Activated effector memory CD4-positive, alpha-beta T cell treated with Interleukin-2 at 50 U/mL for 16 hours (primary cell): ENCODE results near the gene ADH1B.
"Not testable (repeated sequence)": the region's sequence is repeated elsewhere in the genome, so short reads cannot be mapped to it uniquely, and the experiment has no call there.

Experiments
- DNase-seq: peaks from one replicate; pipeline ENCODE4 v3.0.0-alpha.2; 2020

Gene ADH1B

DNA sequence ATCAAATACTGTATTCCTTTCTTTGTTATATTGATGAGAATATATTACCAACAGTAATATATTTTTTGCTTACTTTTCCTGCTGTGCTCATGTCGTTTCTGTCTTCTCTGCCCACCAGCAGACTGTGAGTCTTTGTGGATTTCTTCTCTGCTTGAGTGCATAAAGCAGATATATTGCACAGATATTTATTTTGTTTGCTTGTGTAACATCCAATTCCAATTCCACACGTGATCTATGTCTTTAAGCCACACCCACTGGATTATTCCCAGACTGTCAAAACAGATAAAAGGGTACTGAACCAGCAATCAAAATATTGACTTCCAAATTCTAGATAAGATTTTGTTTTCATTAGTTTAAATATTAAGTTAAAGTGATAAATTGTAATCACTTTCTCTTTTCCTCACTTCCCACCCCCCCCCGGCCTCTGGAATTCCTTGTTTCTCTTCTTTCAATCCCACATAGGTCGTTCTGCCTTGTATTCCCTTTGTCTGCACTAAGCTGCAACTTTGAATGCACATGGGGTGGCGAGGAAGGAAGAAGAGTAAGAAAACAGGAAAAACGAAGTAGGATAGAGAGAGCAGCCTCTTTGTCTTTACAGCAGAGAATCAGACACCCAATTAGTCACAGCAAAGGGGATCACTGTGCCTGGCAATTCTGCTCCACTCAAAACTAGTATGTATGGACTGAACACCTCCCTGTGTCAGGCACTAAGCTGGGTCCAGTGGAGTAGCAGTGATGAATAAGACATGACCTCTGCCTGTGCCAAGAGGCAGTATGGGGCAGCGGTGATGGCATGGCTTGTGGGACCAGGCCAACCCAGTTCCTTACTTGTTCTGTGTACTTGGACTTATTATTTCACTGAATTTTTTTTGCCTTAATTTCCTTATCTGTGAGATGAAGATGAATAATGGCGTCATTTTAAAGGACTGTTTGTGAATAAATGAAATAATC, at the start of gene ADH1B:
ADH1B (minus strand) TSS at position 161 of the 951 bp plus-strand sequence; CDS start at position 91, 70 bp downstream.
- no peak for DNase-seq

DNA sequence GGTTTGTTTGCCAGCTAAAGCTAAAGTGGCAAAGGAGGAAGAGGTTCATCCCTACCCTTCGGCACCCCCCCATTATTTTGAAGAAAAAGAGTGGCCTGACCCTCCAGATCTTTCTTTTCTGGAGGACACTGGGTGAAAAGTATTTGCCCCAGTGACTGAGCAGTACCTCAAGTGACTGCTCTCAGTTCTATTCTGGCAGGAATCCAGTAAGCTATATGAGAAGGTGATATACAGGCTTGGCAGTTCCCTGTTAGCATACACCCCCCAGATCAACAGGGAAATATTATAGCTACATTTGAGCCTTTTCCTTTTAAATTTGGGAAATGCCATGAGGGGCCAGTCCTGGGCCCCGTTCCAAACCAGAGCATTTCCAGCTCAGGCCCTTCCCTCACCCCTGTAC, 46.6 kb upstream of the ADH1B start:
- not testable (repeated sequence) for DNase-seq

DNA sequence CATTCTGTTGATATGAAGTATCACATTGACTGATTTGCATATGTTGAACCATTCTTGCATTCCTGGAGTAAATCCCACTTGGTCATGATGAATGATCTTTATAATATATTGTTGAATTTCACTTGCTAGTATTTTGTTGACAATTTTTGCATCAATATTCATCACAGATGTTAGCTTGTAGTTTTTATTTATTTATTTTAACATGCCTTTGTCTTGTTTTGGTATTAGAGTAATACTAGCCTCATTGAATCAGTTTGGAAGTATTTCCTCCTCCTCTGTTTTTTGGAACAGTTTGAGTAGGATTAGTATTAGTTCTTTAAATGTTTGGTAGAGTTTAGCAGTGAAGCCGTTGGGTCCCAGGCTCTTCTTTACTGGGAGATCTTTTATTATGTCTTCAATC, 45.3 kb upstream of the ADH1B start:
- no peak for DNase-seq

DNA sequence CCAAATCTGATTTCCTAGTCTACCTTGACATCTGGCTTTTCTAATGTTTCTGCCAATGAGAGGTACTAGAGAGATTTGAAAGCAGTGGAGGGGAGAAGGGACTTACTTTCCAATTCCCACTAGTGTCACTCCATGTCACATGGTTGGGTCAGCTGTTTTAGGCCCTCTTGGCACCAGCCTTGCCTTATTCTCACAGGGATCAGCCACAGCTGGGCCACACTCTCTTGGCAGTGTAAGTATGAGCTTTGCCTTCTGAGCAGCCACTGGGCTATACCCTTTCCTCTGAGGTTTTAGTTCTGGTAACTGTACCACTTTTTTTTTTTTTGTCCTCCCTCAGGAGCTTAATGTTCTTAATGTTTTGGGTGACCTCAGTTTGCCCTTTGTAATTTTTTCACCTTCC, 41.6 kb upstream of the ADH1B start:
- no peak for DNase-seq

DNA sequence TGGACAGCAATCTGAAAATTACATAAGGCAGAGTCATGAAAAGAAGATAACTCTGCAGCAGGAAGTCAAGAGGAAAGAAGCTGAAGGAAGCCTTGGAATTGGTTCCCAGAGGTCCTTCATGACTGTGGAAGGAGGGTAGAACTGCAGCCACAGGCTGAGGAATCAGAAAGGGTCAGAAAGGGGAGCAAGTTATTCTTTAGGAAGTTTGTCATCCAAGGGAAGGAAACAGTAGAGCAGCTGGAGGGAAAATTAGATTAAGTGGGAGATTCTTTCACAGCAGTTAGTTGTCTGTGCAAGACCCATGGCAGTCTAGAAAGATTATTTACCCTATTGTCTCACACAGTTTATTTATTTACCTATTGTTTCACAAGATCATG, 40.7 kb upstream of the ADH1B start:
- no peak for DNase-seq

DNA sequence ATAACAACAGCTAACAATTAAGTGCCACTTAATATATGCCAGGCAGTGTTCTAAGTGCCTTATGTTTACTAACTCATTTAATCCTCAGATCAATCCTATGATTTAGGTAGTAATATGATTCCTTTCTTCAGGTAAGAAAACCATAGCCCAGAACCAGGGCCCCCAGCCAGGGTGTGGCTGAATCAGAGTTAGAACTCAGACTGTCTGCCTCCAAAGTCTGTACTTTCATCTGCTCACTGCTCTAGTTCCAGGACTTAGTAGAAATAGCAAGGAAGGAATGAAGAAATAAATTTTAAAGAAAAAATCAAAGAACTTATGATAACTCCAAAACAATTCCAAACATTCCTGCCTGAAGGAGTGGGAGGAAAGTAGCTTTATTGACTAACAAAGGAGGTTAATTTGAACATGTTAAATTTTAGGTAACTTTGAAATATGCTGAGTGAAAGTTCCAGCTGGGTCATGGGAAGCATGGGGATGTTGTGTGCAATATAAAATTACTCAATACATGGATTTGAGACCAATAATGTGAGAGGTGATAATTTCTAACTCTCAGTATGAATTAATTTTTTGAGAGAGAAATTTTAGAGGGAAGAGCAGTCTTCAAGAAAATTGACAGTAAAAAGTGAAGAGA, 40.2 kb upstream of the ADH1B start:
- no peak for DNase-seq

DNA sequence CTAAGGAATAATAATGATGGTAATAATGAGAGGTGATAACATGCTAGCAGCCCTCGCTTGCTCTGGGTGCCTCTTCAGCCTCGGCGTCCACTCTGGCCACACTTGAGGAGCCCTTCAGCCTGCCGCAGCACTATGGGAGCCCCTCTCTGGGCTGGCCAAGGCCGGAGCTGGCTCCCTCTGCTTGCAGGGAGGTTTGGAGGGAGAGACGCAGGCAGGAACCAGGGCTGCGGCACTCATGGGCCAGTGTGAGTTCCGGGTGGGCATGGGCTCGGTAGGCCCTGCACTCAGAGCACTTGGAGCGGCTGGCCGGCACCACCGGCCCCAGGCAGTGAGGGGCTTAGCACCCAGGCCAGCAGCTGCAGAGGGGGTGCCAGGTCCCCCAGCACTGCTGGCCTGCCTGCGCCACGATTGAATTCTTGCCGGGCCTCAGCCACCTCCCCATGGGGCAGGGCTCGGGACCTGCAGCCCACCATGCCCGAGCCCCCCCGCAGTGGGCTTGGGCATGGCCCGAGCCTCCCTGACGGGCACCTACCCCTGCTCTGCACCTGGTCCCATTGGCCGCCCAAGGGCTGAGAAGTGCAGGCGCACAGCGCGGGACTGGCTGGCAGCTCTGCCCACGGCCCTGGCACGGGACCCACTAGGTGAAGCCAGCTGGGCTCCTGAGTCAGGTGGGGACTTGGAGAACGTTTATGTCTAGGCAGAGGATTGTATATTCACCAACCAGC, 38.4 kb upstream of the ADH1B start:
- DNase-seq, result no peak

DNA sequence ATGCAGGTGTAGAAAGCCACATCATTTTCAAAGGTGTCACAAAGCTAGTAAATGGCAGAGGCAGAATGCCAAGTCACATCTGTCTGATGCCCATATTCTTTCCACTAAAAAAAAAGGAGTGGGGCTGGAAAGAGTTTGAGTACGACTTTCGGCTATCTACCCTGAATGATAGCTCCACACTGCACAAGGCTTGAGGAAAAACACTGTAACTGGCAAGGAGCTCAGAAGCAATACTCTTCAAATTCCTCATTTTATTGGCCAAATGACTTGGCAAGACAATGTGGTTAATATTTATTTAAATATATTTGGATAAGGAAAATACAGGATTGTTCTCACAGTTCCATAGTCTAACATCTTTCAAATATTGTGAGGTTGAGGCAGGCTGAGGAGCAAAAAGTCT, 36.7 kb upstream of the ADH1B start:
- no peak for DNase-seq

DNA sequence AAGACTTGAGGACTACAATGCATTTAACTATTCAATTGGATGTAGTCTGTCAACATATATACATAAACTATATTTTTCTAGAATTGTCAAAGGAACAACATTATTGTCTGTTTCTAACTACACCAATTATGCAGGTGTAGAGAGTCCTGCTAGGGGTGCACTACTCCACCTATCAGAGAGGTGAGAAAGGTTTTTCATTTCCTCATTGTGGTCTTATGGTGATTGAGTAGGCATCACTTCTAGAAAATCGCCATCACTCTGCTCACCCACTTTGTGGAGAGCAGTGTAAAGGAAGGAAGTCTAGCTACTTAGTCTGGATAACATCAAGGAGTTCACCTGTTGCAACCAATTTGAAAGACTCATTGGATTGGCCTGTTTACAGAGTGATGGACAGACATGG, 35.8 kb upstream of the ADH1B start:
- DNase-seq, result no peak

DNA sequence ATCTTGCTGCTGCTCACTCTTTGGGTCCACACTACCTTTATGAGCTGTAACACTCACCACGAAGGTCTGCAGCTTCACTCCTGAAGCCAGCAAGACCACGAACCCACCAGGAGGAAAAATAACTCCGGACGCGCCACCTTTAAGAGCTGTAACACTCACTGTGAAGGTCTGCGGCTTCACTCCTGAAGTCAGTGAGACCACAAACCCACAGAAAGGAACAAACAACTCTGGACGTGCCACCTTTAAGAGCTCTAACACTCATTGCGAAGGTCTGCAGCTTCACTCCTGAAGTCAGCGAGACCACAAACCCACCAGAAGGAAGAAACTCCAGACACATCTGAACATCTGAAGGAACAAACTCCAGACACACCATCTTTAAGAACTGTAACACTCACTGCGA, 34.9 kb upstream of the ADH1B start:
- DNase-seq, result not testable (repeated sequence)

DNA sequence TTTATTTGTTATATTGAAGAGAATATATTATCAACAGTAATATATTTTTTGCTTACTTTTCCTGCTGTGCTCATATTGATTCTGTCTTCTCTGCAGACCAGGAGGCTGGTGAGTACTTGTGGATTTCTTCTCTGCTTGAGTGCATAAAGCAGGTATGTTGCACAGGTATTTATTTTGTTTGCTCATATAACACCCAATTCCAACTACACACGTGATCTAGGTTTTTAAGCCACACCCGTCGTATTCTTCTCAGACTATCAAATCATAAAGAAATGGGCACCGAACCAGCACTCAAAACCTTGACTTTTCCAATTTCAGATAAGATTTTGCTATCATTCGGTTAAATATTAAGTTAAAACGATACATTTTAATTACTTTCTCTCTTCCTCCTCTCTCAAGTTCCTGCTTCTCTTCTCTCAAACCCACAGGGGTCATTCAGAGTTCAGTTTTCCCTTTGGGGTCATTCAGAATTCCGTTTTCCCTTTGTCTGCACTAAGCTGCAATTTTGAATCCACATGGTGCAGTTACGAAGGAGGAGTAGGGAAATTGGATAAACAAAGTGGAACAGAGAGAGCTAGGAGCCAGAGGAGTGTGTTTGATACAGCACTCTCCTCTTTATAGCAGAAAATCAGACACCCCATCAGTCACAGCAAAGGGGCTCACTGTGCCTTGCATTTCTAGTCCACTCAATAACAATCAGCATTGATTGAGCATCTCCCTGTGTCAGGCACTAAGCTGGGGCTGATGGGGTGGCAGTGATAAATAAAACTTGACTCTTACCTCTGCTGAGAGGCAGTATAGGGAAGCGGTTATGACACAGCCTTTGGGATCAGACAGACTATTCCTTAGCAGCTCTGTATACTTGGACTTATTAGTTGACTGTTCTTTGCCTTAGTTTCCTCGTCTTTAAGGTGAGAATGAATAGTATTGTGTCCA, 31.7 kb upstream of the ADH1B start, which contains the start of gene ADH1C:
ADH1C (minus strand) TSS at position 145 of the 936 bp plus-strand sequence; CDS start at position 74, 71 bp downstream.
- no peak for DNase-seq

DNA sequence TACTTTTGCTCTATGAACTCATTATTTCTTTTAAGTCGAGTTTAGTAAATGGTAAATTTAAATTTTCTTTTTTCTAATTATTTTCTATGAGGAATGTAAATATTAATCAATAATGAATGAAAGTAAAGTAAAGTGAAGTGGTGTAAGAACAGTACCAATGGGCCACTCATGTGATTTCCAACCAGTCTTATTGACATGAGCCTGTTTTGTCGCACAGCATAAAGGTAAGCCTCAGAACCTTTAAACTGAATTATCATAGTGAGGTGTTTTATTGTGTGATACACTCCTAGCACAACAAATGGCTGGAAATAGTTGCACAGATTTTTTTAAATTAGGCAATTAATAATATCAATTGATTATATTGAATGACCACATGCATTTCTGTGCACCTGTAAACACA, 30.3 kb upstream of the ADH1B start:
- DNase-seq, result no peak

DNA sequence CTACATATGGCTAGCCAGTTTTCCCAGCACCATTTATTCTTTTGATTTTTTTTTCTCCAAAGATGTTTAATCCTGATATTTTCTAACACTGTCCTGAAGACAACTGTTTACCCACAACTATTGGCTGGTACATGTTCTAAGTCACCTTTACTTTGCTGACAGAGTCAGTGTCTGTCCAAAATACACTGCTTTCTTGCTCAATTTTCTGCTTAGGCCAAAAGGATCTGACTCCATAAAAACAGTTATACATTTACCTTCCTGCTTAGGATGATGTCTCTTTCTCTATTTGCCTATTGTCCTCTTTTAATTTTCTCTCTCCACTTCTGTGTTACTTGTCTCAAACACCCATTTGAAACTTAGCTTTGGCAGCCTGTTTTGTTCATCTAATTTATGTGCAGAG, 28.1 kb upstream of the ADH1B start:
- DNase-seq, result no peak

DNA sequence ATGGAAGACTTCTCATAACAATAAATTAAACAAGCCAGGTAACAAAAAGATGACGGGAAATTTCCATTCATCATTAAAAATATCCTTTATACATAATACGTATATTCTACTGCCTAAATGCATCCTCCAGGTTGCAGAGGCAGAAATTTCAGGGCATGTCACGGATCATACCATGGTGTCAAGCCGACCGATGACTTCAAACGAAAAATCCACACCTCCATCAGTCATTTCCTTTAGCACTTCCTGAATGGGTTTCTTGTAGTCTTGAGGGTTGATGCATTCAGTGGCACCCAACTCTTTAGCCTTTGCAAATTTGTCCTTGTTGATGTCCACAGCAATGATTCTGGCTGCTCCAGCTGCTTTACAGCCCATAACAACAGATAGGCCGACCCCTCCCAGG, 21.4 kb upstream of the ADH1B start:
- not testable (repeated sequence) for DNase-seq

DNA sequence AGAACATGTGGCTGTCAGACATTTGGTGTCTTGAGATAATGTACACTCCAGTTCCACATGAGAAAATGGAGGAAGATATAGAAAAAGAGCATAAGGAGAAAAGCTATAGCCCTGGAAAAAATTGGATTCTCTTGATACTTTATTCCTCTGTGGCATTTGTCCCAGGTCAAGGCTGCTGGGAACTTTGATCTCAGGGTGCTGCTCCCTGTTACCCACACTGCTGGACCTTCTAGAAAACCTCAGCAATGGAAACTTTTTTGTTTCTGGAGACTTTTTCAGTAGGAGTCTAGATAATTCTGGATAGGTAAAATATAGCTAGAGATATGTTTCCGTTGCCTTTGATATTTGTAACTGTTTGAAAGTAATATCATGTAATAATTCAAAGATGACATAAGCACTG, 20.2 kb upstream of the ADH1B start:
- no peak for DNase-seq

DNA sequence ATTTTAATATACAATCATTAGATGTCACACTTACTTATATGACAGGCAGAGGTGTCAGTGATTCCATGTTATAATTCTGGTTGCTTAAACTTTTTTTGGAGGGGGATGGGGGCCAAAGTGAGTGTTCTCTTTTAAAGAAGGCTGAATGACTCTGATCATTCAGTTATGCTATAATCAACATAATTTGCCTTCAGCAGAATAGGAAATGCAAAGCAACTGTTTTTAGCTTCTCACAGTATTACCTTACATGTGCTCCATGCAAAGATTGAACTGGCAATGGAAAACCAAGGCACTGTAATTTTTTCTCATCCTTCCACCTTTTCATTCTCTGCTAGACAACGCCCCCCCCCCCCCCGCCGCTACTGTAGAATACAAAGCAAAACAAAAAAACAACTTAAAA, 18.0 kb upstream of the ADH1B start:
- DNase-seq, result no peak

DNA sequence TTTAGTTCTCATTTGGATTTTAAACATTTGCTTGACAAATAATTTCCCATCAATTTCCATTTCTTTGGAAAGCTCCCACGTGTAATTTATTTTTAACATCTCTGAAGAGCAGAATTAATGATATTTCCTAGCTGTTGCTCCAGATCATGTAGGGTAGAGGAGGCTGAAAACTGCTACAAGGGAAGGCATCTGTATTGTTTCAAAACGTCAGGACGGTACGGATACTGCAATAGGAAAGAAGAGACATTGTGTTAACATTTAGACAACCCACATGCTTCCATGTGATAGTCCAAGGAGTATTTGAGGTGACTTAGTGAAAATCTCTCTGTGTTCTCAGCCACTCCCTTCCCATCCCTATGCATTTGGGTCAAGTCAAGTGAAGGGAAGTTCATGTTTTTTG, 15.4 kb upstream of the ADH1B start:
- DNase-seq, result no peak

DNA sequence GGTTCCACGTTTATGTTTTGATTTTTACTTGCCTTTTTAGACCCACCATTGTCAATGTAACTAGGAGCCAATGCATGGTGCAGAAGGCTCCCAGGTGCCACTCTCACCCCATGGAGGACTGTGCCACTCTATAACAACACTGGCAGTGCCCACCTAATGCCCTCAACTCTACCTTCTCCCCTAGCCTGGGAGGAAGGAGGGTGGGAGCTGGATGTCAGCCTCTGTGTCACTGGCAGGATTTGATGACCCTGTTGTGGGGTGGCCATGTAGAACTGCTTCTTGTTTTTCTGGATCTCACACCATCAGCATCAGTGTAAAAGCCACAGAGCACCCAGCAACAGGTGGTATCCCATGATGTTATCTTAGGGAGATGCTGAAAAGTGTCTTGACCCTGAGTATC, 13.7 kb upstream of the ADH1B start:
- no peak for DNase-seq

DNA sequence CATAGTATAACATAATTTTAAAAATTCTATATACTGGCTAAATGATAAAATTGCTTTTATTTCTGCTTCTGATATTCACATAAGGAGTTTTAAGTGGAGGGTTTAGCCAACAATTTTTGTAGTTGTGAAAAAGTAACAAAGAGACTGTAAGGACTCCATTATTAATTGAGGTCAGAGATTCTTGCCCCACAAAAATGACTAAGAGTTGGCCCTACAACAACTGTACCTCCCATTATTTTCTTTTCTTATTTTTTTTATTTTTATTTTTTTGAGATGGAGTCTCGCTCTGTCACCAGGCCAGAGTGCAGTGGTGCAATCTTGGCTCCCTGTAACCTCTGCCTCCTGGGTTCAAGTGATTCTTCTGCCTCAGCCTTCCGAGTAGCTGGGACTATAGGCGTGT, 9.4 kb upstream of the ADH1B start:
- no peak for DNase-seq

DNA sequence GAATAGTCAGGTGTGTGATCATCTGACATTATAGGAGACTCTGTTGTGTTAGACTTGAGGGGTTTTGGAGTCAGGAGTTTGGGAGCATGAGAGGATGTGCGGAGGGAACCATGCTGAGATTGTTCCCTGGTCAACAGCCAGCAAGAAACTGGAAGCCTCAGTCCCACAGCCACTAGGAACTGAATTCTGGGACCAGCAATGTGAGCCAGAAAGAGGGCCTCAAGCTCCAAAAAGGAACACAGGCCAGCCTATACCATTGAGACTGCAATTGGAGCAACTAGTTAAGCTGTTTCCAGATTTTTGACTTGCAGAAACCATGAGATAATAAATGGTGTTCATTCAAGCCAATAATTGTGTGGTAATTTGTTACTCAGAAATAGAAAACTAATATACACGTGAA, 8.7 kb upstream of the ADH1B start:
- DNase-seq, result no peak

DNA sequence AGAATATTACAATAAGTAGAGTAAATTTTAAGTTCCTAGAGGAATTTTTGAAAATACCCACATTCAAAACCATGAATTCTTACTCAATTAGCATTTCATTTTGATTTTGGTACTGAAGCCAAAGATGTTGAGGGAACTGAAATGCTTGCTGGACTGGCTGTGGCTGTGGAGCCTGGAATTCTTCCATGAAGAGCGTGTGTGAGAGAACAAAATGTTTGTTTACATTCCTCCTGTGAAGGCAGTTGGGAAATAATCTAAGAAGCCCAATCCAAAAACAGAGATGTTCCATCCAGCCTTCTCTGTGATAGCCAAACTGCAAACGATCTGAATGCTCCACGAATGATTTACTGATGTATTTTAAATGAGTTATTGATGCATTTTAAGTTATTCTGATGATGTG, 3.8 kb upstream of the ADH1B start:
- DNase-seq, result no peak

DNA sequence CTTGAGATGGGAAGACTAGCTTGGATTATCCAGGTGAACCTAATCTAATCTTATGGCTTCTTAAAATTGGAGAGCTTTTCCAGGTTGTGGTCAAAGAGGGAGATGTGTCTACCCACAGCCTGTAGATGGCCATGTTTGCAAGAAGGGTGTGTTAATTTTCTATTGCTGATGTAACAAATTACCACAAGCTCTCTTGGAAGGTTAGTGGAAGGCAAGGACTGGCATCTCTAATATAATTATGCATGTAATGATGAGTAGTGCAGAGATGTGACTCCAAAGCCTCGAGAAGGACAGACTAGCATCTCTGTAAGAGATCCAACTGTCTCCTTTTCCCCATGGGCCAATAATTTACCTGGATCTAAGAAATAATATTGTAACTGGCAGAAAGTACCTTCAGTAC, 3.2 kb upstream of the ADH1B start:
- no peak for DNase-seq

DNA sequence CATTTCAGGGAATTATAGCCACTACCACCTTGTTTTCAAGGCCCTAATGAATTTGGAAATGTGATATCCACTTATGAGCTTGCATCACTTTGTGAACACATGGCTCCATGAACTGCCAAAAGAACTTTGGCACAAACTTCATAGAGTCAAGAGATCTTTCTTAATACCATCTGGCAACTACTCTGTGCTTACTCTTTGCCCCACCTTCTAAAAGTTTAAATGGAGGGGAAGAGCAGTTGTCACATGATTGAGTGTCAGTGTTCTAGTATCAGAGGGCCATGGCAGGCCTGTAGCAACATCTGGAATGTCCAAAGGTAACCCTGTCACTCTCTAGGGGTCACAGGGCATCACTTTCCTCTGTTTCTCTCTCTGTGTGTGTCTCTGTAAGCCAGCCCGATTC, 2.6 kb upstream of the ADH1B start:
- DNase-seq, result no peak
